ENCODE results near the gene FKRP.
A peak's percentile ranks its signal among the peaks of the same experiment; 100 is the strongest.

FKRP gene

DNA sequence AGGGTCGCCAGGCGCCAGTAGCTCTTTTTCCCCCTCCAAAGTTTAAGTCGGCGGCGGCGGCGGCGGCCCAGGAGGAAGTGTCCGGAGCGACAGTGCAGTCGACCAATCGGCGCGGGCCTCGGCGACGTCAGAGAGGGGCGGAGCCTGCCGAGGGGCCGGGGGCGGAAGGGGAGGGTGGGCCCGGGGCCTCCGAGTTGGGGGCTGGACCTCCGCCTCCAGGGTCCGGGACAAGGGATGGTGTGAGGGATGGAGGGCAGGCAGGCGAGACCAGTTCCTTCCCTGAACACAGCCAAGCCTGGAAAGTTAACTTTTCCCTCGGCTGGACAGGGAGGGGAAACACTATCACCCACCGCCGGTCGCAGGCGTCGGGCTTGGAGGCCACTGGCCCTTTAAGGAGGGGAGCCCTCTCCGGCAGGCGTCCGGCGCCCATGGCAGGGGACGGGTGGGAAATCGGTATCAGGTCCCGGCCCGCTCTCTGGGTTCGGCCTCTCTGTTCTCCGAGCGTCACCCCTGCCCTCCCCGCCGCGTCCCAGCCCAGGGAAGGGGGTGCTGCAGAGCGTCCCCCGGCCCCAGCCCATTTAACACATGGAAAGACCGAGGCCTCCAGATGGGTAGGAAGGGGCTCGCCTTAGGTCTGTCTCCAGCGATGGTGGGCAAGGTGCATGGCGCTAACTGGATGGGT lies 28.7 kb upstream of the FKRP start, which contains the start of gene PRKD2:
PRKD2 (minus strand) TSS at position 81 of the 682 bp plus-strand sequence. CDS start 744 bp downstream, outside the sequence.
- Histone ChIP-seq H3K9me3 (ENCODE audit: control insufficient read depth, insufficient read depth, low read length) (no peaks in the 10 kb centered on the region), H3K36me3 (ENCODE audit: control insufficient read depth, low read length) (peaks cover 76% of the 10 kb centered on the region), H3K27me3 (ENCODE audit: control insufficient read depth, low read length) (no peaks in the 10 kb centered on the region), H3K4me1 (ENCODE audit: control insufficient read depth, low read length) (peaks cover 71% of the 10 kb centered on the region), H3F3A (ENCODE audit: control insufficient read depth, insufficient read depth) (peaks cover 35% of the 10 kb centered on the region), H4K20me1 (ENCODE audit: control insufficient read depth, insufficient read depth, low read depth, low read length) (no peaks in the 10 kb centered on the region), H3K9me2 (replicated peaks; ENCODE audit: control insufficient read depth, low read length) (no peaks in the 10 kb centered on the region), H3K79me2 (ENCODE audit: control insufficient read depth, low read length) (peaks cover 47% of the 10 kb centered on the region), H3K27ac (ENCODE audit: low read depth, low read length) (peak within 1 kb of the TSS; percentile 93), H3K4me3 (ENCODE audit: low read length) (peak within 1 kb of the TSS; percentile 88), H3K4me2 (ENCODE audit: low read length) (peak within 1 kb of the TSS; percentile 100)
- TF ChIP-seq CTCF (IDR thresholded peaks at IDR 0.05; ENCODE audit: low read depth, low read length, poor library complexity, severe bottlenecking) (no peak), EZH2phosphoT487 (IDR thresholded peaks at IDR 0.05; ENCODE audit: borderline replicate concordance, low read length) (no peak)

DNA sequence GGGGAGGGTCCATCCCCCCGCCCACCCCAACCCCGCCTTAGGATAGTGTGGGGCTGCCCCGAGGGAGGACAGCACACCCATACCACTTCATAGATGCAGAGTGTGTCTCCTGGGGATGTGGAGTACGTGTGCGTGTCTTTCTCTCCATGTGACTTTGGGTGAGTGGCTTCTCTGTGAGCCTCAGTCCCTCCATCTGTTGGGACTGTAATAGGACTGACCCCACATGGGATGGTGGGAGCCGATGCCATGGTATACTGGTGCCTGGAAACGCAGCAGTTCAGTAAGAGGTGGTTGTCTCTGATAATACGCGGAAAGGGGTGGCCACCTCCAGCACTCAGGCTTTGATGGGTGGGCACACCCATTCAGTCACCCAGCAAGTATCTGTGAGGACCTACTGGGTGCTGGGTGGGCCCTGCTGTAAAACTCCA lies 28.1 kb upstream of the FKRP start:
- no peaks in the 10 kb centered on the region for H3K27me3 ChIP-seq (ENCODE audit: control insufficient read depth, low read length)
- TF ChIP-seq CTCF (IDR thresholded peaks at IDR 0.05; ENCODE audit: low read depth, low read length, poor library complexity, severe bottlenecking) (no peak), EZH2phosphoT487 (IDR thresholded peaks at IDR 0.05; ENCODE audit: borderline replicate concordance, low read length) (no peak)
- no peaks in the 10 kb centered on the region for H3K9me3 ChIP-seq (ENCODE audit: control insufficient read depth, insufficient read depth, low read length)
- peak overlapping the region; percentile 88 for H3K4me3 ChIP-seq (ENCODE audit: low read length)
- peak overlapping the region; percentile 100 for H3K4me2 ChIP-seq (ENCODE audit: low read length)
- no peaks in the 10 kb centered on the region for H3K9me2 ChIP-seq (replicated peaks; ENCODE audit: control insufficient read depth, low read length)
- peaks cover 78% of the 10 kb centered on the region for H3K36me3 ChIP-seq (ENCODE audit: control insufficient read depth, low read length)
- H3K79me2 ChIP-seq (ENCODE audit: control insufficient read depth, low read length): peaks cover 42% of the 10 kb centered on the region
- peak overlapping the region; percentile 93 for H3K27ac ChIP-seq (ENCODE audit: low read depth, low read length)
- H3F3A ChIP-seq (ENCODE audit: control insufficient read depth, insufficient read depth): peaks cover 35% of the 10 kb centered on the region
- H3K4me1 ChIP-seq (ENCODE audit: control insufficient read depth, low read length): peaks cover 76% of the 10 kb centered on the region
- no peaks in the 10 kb centered on the region for H4K20me1 ChIP-seq (ENCODE audit: control insufficient read depth, insufficient read depth, low read depth, low read length)

GRCh38 chr19:46718157-46718933 lies 27.5 kb upstream of the FKRP start:
- Histone ChIP-seq H3K9me2 (replicated peaks; ENCODE audit: control insufficient read depth, low read length) (no peaks in the 10 kb centered on the region), H3K9me3 (ENCODE audit: control insufficient read depth, insufficient read depth, low read length) (no peaks in the 10 kb centered on the region), H3K36me3 (ENCODE audit: control insufficient read depth, low read length) (peaks cover 83% of the 10 kb centered on the region), H4K20me1 (ENCODE audit: control insufficient read depth, insufficient read depth, low read depth, low read length) (no peaks in the 10 kb centered on the region), H3K4me1 (ENCODE audit: control insufficient read depth, low read length) (peaks cover 80% of the 10 kb centered on the region), H3F3A (ENCODE audit: control insufficient read depth, insufficient read depth) (peaks cover 32% of the 10 kb centered on the region), H3K27ac (ENCODE audit: low read depth, low read length) (peak overlapping the region; percentile 93), H3K27me3 (ENCODE audit: control insufficient read depth, low read length) (no peaks in the 10 kb centered on the region), H3K4me3 (ENCODE audit: low read length) (peak overlapping the region; percentile 88), H3K79me2 (ENCODE audit: control insufficient read depth, low read length) (peaks cover 36% of the 10 kb centered on the region), H3K4me2 (ENCODE audit: low read length) (peak overlapping the region; percentile 100)
- TF ChIP-seq EZH2phosphoT487 (IDR thresholded peaks at IDR 0.05; ENCODE audit: borderline replicate concordance, low read length): no peak
